Endothelial cell of umbilical vein (primary cell): Measurements from ENCODE around the gene CROCC2. TPM values are rescaled to one million over a fixed set of nuclear protein-coding genes. Genes with fewer than 3 reads are reported as not detected.

Experiments used
- BruUV-seq: library from RNA; stranded (reverse); fragments of 400-500 nt; replicated peaks from 2 replicates; lab custom pipeline; 2021; lab: Mats Ljungman, UMichigan
- CTCF ChIA-PET: fragments of 300-600, 350-600 bp; sonication (Branson Sonifier 250); formaldehyde crosslinking; loops from one replicate; lab custom pipeline; 2021; ENCODE audit warnings: antibody characterized with exemption, inconsistent platforms; lab: Charles Lee
- POLR2A ChIA-PET: fragments of 300-600, 350-600 bp; sonication (Branson Sonifier 250); formaldehyde crosslinking; loops from one replicate; lab custom pipeline; 2021; ENCODE audit warnings: antibody characterized with exemption, inconsistent platforms; lab: Charles Lee
- DNase-seq: peaks from one replicate; pipeline ENCODE4 v3.0.0-alpha.2; 2011; ENCODE audit warnings: low read depth, low spot score
- FAIRE-seq: peaks from 2 replicates; lab custom pipeline; 2011; peaks lifted over from hg19 to GRCh38; lab: Jason Lieb, UNC
- H2AFZ ChIP-seq: 2 replicates; pipeline ENCODE4 v1.6.0; 2012; ENCODE audit warnings: low read depth, low read length, control low read depth, inconsistent platforms
- H3K27ac ChIP-seq: 2 replicates; pipeline ENCODE4 v1.5.1; 2011; ENCODE audit warnings: low read depth, mild to moderate bottlenecking, control low read depth, low read length, moderate library complexity; ENCODE audit not compliant: insufficient read depth
- H3K27me3 ChIP-seq, 2 experiments: 2 replicates each; pipeline versions ENCODE4 v1.6.0 to v1.6.1; 2011; ENCODE audit warnings: low read length in 2 of 2, mixed read lengths in 1 of 2; ENCODE audit not compliant: control insufficient read depth in 2 of 2, insufficient read depth in 2 of 2
- H3K36me3 ChIP-seq, 2 experiments: 2 replicates in 1 of 2; 3 replicates in 1 of 2; pipeline ENCODE4 v1.5.1; 2011; ENCODE audit warnings: low read length in 2 of 2, mild to moderate bottlenecking in 1 of 2, moderate library complexity in 1 of 2; ENCODE audit not compliant: control insufficient read depth in 2 of 2, insufficient read depth in 2 of 2; ENCODE audit errors: extremely low read depth in 1 of 2
- H3K4me1 ChIP-seq: 3 replicates; pipeline ENCODE4 v1.5.1; 2011; ENCODE audit warnings: mild to moderate bottlenecking, low read length; ENCODE audit not compliant: control insufficient read depth, insufficient read depth; ENCODE audit errors: extremely low read depth
- H3K4me2 ChIP-seq: 2 replicates; pipeline ENCODE4 v1.6.1; 2011; ENCODE audit warnings: low read length, control low read depth, mixed read lengths; ENCODE audit not compliant: insufficient read depth
- H3K4me3 ChIP-seq, 3 experiments: fragments of 200-600 bp in 1 of 3; sonication (generic), shearing (Covaris generic) in 1 of 3; replicated peaks in 1 of 3; 2 replicates each; pipeline ENCODE4 v1.5.1; 2011 to 2016; ENCODE audit warnings: control low read depth in 3 of 3, low read length in 3 of 3, mild to moderate bottlenecking in 2 of 3, inconsistent platforms in 1 of 3, low read depth in 1 of 3, moderate library complexity in 1 of 3; ENCODE audit not compliant: insufficient read depth in 1 of 3
- H3K79me2 ChIP-seq: 2 replicates; pipeline ENCODE4 v1.6.0; 2012; ENCODE audit warnings: low read length, inconsistent platforms; ENCODE audit not compliant: control insufficient read depth, insufficient read depth
- H3K9ac ChIP-seq: replicated peaks from 2 replicates; pipeline ENCODE3; 2011; ENCODE audit warnings: low read length, control low read depth; ENCODE audit not compliant: insufficient read depth; ENCODE audit errors: extremely low read depth
- H3K9me1 ChIP-seq: replicated peaks from 3 replicates; pipeline ENCODE4 v1.6.0; 2011; ENCODE audit warnings: mild to moderate bottlenecking, low read length; ENCODE audit not compliant: control insufficient read depth, insufficient read depth; ENCODE audit errors: extremely low read depth
- H3K9me3 ChIP-seq: replicated peaks from 2 replicates; pipeline ENCODE4 v1.5.1; 2012; ENCODE audit warnings: low read length, inconsistent platforms; ENCODE audit not compliant: control insufficient read depth, insufficient read depth
- H4K20me1 ChIP-seq: replicated peaks from 2 replicates; pipeline ENCODE3; 2011; ENCODE audit warnings: mild to moderate bottlenecking, low read length; ENCODE audit not compliant: control insufficient read depth, insufficient read depth; ENCODE audit errors: extremely low read depth
- CTCF ChIP-seq, 2 donors: IDR thresholded peaks; 1 replicate in 1 of 2; 2 replicates in 1 of 2; pipeline ENCODE4 v1.5.1; 2011; ENCODE audit warnings: low read length in 2 of 2, mild to moderate bottlenecking in 2 of 2, moderate library complexity in 2 of 2, control low read depth in 1 of 2, inconsistent platforms in 1 of 2, low read depth in 1 of 2; ENCODE audit not compliant: insufficient read depth in 1 of 2; ENCODE audit errors: extremely low read depth in 1 of 2
- EZH2 ChIP-seq: IDR thresholded peaks from 2 replicates; pipeline ENCODE4 v1.6.1; 2012; ENCODE audit warnings: borderline replicate concordance, low read depth, mild to moderate bottlenecking, moderate library complexity, low read length, inconsistent platforms; ENCODE audit not compliant: severe bottlenecking
- FOS ChIP-seq: IDR thresholded peaks from 2 replicates; pipeline ENCODE4 v1.6.1; 2011; ENCODE audit warnings: mild to moderate bottlenecking, low read length, moderate library complexity, borderline replicate concordance; ENCODE audit not compliant: insufficient read depth
- GATA2 ChIP-seq: IDR thresholded peaks from 2 replicates; pipeline ENCODE4 v1.7.0; 2011; ENCODE audit warnings: low read depth, mild to moderate bottlenecking, moderate library complexity, mixed read lengths, low read length; ENCODE audit not compliant: insufficient read length, insufficient read depth
- JUN ChIP-seq: IDR thresholded peaks from 2 replicates; pipeline ENCODE4 v1.6.1; 2011; ENCODE audit warnings: borderline replicate concordance, low read depth; ENCODE audit not compliant: insufficient read length, insufficient read depth
- MAX ChIP-seq: IDR thresholded peaks from 2 replicates; pipeline ENCODE4 v1.6.1; 2011; ENCODE audit not compliant: insufficient read depth, insufficient read length
- MYC ChIP-seq: IDR thresholded peaks from one replicate; pipeline ENCODE4 v1.6.1; 2011; ENCODE audit warnings: mild to moderate bottlenecking, low read depth, low read length
- POLR2A ChIP-seq: IDR thresholded peaks from 2 replicates; pipeline ENCODE4 v1.6.1; 2012; ENCODE audit warnings: low read depth, mild to moderate bottlenecking, control low read depth, low read length
- POLR2AphosphoS5 ChIP-seq: IDR thresholded peaks from 2 replicates; pipeline ENCODE4 v1.6.1; 2012; ENCODE audit warnings: low read depth, mild to moderate bottlenecking, control low read depth, low read length, moderate library complexity; ENCODE audit not compliant: insufficient read depth
- dilution Hi-C: fragments of 300-500 bp; cut with MboI; formaldehyde crosslinking; loops from one replicate; pipeline ENCODE4 v1.15.0; 2019; ENCODE audit warnings: low sequenced_read_pairs; ENCODE audit not compliant: extremely low pct_ligation_motif_present
- intact Hi-C: fragments of 100-400 bp; cut with micrococcal nuclease; formaldehyde crosslinking; loops from one replicate; pipeline ENCODE4 v1.10.0; 2022
- polyA plus RNA-seq, 4 experiments: library from polyadenylated mRNA; depleted of rRNA in 3 of 4; stranded (reverse) in 3 of 4; unstranded in 1 of 4; fragments of >200 nt; gene quantifications; 2 replicates each; pipeline versions ENCODE4 v1.2.1 to v1.2.3, GENCODE V29; 2011 to 2012; ENCODE audit warnings: missing spikeins in 1 of 4
- total RNA-seq: library from RNA; stranded (reverse); gene quantifications from 2 replicates; pipeline ENCODE4 v1.2.3, GENCODE V29; 2021

CROCC2 gene
- total and polyA plus RNA-seq, 2 donors (not counting 3 experiments of a cell fraction or from before 2014, with no cell fraction given), result not detected

GRCh38 chr2:240876035-240876474 lies 30.1 kb upstream of the CROCC2 start:
- H3K9me1 ChIP-seq, result no peaks in the 10 kb centered on the region
- intact Hi-C loops (no loop called here), dilution Hi-C loops (no loop called here)
- H3K9ac ChIP-seq, result no peak overlapping the region
- no peak overlapping the region for H2AFZ ChIP-seq
- H3K9me3 ChIP-seq, result no peaks in the 10 kb centered on the region
- TF ChIP-seq GATA2 (no peak), MYC (no peak), CTCF (IDR thresholded peaks at IDR 0.05; ENCODE audit: extremely low read depth in 1 of 2, insufficient read depth in 1 of 2, low read depth in 1 of 2, low read length in 2 of 2) (no peak), POLR2AphosphoS5 (no peak), MAX (no peak), EZH2 (no peak), JUN (no peak), FOS (no peak), POLR2A (no peak)
- H3K79me2 ChIP-seq, result no peaks in the 10 kb centered on the region
- no peak overlapping the region for H3K4me2 ChIP-seq
- FAIRE-seq (no peak), DNase-seq (no peak)
- H3K27ac ChIP-seq, result no peak overlapping the region
- H3K36me3 ChIP-seq, result no peaks in the 10 kb centered on the region
- BruUV-seq, result no TSS peak
- no peaks in the 10 kb centered on the region for H4K20me1 ChIP-seq
- ChIA-PET CTCF (interaction anchor here (0.9 to 1.6 kb wide), 3 partner anchors 17 to 39 kb away, joined by 3 to 4 read pairs (median 3); no protein-coding TSS in a partner anchor), POLR2A (no interaction called here)
- no peaks in the 10 kb centered on the region for H3K4me1 ChIP-seq
- H3K4me3 ChIP-seq, result no peak overlapping the region
- H3K27me3 ChIP-seq, result no peaks in the 10 kb centered on the region
